ENCODE data around the gene PLA2G4C. TPM values are rescaled to one million over a fixed set of nuclear protein-coding genes. Genes with fewer than 3 reads are reported as not detected.

PLA2G4C gene
- total and polyA plus RNA-seq, 8 donors: 2.9 to 21.7 (median 11.3) TPM

- no peak for TF ChIP-seq CTCF (IDR thresholded peaks at IDR 0.05)
- 53 to 65% methylated on average over 2 of the region's 2 CpGs for WGBS, 2 donors
- Histone ChIP-seq H3K27ac (no peak overlapping the region), H3K27me3 (no peaks in the 10 kb centered on the region), H3K36me3 (no peaks in the 10 kb centered on the region), H3K4me1 (no peaks in the 10 kb centered on the region), H3K4me3 (no peak overlapping the region), H3K9me3 (no peaks in the 10 kb centered on the region)
- DNase-seq: no peak
- intact Hi-C loops (cut with DNase I): loop anchor here in 1 of 3 donors (2.0 kb wide), 1 partner anchor 21 kb away; no protein-coding TSS in a partner anchor
- ATAC-seq: no peak
- no peak for FAIRE-seq
These were observed 41.2 kb downstream of the PLA2G4C start for GRCh38 chr19:48069435-48069834.

- WGBS, 2 donors: 71 to 73% methylated on average over 2 of the region's 2 CpGs
- no peak overlapping the region for H3K27ac ChIP-seq
- H3K27me3 ChIP-seq: no peaks in the 10 kb centered on the region
- no peaks in the 10 kb centered on the region for H3K9me3 ChIP-seq
- intact Hi-C loops (cut with DNase I): no loop called here
- no peak overlapping the region for H3K4me3 ChIP-seq
- H3K36me3 ChIP-seq: no peaks in the 10 kb centered on the region
- no peaks in the 10 kb centered on the region for H3K4me1 ChIP-seq
- ATAC-seq: no peak
- TF ChIP-seq CTCF (IDR thresholded peaks at IDR 0.05): no peak
- FAIRE-seq: no peak
- DNase-seq: no peak
These were observed 46.1 kb downstream of the PLA2G4C start for GRCh38 chr19:48064509-48064908.

- TF ChIP-seq CTCF (IDR thresholded peaks at IDR 0.05): no peak
- no peak for FAIRE-seq
- Histone ChIP-seq H3K9me3 (no peaks in the 10 kb centered on the region), H3K4me3 (no peak overlapping the region), H3K4me1 (no peaks in the 10 kb centered on the region), H3K36me3 (no peaks in the 10 kb centered on the region), H3K27ac (no peak overlapping the region), H3K27me3 (no peaks in the 10 kb centered on the region)
- WGBS, 2 donors: 46 to 48% methylated on average over 37 of the region's 37 CpGs
- ATAC-seq: no peak
- no peak for DNase-seq
- intact Hi-C loops (cut with DNase I): no loop called here
These were observed 48.9 kb downstream of the PLA2G4C start for GRCh38 chr19:48061401-48062344.

GRCh38 chr19:48060381-48060780 is 50.2 kb downstream of the PLA2G4C start:
- Histone ChIP-seq H3K9me3 (no peaks in the 10 kb centered on the region), H3K4me1 (no peaks in the 10 kb centered on the region), H3K36me3 (no peaks in the 10 kb centered on the region), H3K4me3 (no peak overlapping the region), H3K27me3 (no peaks in the 10 kb centered on the region), H3K27ac (no peak overlapping the region)
- FAIRE-seq: no peak
- no peak for TF ChIP-seq CTCF (IDR thresholded peaks at IDR 0.05)
- intact Hi-C loops (cut with DNase I): no loop called here
- DNase-seq: no peak
- no peak for ATAC-seq
- 66 to 75% methylated on average over 5 of the region's 5 CpGs for WGBS, 2 donors

- FAIRE-seq: no peak
- intact Hi-C loops (cut with DNase I): no loop called here
- DNase-seq: no peak
- H3K27me3 ChIP-seq: no peaks in the 10 kb centered on the region
- no peaks in the 10 kb centered on the region for H3K4me1 ChIP-seq
- H3K27ac ChIP-seq: no peak overlapping the region
- no peak overlapping the region for H3K4me3 ChIP-seq
- WGBS, 2 donors: 84 to 88% methylated on average over 6 of the region's 6 CpGs
- no peak for ATAC-seq
- H3K36me3 ChIP-seq: no peaks in the 10 kb centered on the region
- TF ChIP-seq CTCF (IDR thresholded peaks at IDR 0.05): no peak
- no peaks in the 10 kb centered on the region for H3K9me3 ChIP-seq
These were observed 51.3 kb downstream of the PLA2G4C start for GRCh38 chr19:48059331-48059730.
